ENCODE data around the gene GNAS.

Gene GNAS

DNA sequence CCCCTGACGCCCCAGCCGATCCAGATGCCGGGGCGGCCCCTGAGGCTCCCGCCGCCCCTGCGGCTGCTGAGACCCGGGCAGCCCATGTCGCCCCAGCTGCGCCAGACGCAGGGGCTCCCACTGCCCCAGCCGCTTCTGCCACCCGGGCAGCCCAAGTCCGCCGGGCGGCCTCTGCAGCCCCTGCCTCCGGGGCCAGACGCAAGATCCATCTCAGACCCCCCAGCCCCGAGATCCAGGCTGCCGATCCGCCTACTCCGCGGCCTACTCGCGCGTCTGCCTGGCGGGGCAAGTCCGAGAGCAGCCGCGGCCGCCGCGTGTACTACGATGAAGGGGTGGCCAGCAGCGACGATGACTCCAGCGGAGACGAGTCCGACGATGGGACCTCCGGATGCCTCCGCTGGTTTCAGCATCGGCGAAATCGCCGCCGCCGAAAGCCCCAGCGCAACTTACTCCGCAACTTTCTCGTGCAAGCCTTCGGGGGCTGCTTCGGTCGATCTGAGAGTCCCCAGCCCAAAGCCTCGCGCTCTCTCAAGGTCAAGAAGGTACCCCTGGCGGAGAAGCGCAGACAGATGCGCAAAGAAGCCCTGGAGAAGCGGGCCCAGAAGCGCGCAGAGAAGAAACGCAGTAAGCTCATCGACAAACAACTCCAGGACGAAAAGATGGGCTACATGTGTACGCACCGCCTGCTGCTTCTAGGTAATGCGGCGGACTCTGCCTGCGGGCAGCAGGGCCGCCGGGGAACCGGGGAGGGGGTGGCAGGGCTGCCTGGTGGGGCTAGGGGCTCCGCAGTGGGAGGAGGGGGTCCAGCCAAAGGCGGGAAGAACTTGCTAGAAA lies 2.3 kb downstream of the GNAS start:
- DNase-seq = no peak

GRCh38 chr20:58855506-58856389 lies 3.2 kb downstream of the GNAS start:
- no peak for DNase-seq

GRCh38 chr20:58863044-58863790 lies 10.7 kb downstream of the GNAS start:
- no peak for DNase-seq

- DNase-seq = no peak
Observed at GRCh38 chr20:58864346-58864745, 11.8 kb downstream of the GNAS start.

DNA sequence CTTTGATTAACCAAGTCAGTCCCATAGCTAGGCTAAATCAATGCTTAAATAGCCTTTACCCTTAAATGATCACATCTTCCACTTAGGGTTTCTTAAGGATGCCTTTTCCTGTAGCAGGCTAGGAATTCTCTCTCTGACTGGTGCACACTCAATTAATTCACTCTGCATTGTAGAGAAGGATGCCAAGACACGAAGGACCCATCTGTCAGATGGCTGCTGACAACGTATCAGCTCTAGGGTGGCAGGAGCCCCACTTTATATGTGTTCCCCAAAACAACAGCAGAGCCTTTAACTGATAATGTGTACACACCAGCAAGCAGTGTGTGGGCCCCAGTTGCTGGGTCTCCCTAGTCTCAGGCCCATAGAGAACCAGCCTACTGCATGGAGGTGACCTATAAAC lies 13.3 kb downstream of the GNAS start:
- DNase-seq = no peak

DNA sequence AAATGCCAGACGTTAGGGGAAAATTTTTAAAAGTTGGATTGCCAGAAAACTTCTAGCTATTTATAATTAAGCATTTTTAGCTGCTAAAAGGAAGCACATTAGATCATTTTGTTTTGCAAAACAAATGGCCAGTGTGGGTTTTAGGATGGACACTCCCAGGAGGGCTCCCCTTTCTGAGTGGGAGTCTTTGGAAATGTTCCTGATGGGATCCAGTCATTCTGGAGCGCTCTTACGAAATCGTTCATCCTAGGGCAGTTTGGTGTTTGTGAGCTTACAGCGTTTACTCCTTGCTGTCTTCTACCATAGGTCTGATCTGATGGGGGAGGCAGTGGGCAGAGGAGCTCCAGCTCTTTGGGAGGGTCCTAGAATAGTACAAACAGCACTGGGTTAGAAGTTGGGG lies 14.7 kb downstream of the GNAS start:
- no peak for DNase-seq

DNA sequence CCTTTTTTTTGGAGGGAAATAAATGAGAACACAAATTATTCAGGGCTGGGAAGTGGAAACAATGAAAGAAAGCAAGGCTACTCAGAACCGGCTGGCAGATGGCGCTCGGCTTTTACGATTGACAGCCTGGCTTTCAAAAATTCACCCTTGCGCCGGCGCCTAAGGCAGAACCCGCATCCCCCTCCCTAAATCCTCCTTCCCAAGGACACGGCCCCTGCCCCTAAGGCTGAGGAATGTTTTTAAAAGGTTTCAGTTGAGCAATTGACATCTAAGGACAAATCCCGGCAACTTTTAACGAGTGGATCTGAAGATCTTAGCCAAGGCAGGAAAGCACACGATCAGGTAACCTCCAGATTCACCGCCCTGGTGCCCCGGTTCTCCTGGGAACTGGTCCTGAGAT lies 16.3 kb downstream of the GNAS start:
- DNase-seq = no peak

- no peak for DNase-seq
Observed at GRCh38 chr20:58869662-58870227, 17.2 kb downstream of the GNAS start.

DNA sequence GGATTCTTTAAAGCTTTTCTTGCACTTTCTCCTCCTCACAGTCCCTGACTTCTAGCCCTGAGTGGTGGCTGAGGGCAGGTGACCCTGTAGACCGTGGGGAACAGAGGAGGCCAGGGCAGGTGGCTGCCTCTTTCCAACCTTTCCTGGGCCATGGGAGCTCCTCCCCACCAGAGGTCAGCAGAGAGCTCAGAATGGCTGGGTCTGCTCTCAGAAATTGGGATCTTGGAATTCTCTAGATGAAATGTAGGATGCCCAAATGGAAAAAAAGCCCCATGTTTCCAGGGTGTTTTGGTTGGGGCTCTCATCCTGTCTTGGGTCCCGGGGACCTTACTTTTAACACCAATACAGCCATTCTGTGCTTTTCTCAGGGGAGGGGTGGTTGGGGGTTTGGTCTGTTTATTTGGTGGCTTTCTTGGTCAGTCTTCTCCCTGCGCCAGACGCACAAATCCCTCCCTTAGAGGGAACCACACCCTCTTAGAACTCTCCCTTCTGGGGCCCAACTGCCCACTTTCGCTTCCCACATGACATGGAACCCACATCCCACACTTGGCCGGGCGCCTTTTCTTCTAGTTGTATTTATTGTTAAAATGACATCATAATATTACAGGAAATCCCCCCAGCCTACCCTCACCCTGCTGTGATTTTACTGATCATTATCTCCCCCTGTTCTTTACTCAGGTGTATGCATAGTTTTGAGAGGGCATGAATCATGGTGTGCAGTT lies 17.9 kb downstream of the GNAS start:
- DNase-seq = peak; percentile 55

- no peak for DNase-seq
Observed at GRCh38 chr20:58871533-58872102, 19.1 kb downstream of the GNAS start.

DNA sequence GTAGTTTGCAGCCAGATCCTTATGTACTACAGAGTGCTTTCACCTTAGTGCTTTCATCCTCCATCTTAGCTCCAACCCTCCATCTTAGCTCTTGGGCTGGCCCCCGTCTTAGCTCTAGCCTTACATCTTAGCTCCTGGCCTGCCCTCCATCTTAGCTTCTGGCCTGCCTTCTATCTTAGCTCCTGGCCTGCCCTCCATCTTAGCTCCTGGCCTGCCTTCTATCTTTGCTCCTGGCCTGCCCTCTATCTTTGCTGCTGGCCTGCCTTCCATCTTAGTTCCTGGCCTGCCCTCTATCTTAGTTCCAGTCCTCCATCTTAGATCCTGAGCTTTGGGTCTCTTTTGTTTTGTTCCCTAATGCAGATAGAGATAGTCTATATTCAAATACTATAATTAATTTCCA lies 22.0 kb downstream of the GNAS start:
- no peak for DNase-seq

- DNase-seq = no peak
Observed at GRCh38 chr20:58875111-58875510, 22.6 kb downstream of the GNAS start.

- DNase-seq = no peak
Observed at GRCh38 chr20:58875541-58876134, 23.1 kb downstream of the GNAS start.

DNA sequence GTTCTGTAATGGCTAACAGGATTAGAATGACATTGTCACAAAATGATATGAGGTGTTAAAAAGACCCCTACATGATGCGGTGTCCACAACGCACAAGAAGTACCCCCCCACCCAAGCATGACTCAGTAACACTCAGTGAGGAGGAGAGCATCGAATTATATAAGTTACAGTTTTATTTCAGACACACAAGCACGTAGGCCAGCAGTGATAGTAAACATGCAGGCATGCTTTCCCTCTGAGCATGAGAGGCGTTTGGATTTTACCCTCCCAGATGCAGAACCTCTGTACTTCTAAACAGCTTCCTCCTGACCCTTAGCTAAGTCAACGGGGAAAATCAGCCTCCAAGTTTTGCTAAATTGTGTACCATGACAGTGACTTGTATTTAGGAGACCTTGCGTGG lies 23.9 kb downstream of the GNAS start:
- no peak for DNase-seq

DNA sequence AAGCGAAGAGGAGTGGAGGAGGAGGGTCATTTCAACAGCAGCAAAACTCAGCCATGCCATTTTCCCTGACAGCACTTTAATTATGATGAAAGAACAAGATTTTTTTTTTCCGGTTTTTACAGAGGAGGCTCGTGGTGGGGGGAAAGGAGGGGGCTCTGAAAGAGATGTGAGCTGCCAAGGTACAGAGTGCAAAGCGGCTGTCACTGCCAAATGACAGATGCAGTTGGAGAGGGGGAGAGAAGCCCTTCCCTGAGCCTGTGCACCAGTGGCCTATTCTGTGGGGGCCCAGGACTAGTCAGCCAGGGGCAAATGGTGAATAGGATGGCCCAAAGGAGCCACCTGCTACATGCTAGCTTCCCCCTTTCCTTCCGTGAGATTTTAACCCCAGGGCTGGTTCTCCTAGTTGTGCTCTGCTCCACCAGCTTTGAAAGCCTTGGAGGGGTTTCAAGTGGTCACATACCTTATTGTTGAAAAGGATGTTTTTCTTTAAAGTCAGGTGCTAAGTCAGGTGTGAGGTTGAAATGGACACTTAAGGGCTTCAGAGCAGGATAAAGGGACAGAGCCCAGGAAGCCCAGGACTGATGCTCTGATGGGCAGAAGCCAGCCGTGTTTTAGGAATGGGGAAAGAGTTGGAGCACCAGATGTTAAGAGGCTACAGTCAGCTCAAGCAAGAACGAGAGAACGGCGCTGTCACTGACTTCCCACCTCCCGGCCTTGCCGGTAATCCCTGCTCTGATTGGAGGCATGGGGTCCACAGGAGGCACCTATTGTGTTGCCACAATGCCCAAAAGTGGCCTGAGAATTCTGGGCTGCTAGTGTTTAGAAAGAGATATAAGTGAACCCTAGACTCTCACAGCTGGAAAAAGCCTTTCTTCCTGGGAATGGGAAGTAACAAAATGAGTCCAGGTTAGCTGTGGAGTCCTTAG lies 24.8 kb downstream of the GNAS start:
- no peak for DNase-seq

DNA sequence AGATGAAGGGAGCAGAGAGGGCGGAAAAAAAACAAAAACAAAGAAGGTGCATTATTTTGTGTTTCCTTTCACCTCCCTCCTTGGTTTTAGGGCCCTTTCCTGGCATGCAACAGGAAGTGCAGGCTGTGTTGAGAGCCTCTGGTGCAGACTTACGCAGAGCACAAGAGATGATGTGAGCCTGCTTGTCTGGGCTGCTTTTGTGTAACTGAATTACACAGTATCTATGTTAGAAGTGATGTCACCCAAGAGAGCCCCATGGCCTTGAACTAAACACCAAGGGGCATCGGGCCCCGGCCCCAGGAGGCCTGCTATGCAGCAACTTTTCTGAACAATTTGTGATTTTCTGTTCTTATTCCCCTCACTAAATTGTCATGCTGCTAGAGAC lies 25.5 kb downstream of the GNAS start:
- DNase-seq = no peak

DNA sequence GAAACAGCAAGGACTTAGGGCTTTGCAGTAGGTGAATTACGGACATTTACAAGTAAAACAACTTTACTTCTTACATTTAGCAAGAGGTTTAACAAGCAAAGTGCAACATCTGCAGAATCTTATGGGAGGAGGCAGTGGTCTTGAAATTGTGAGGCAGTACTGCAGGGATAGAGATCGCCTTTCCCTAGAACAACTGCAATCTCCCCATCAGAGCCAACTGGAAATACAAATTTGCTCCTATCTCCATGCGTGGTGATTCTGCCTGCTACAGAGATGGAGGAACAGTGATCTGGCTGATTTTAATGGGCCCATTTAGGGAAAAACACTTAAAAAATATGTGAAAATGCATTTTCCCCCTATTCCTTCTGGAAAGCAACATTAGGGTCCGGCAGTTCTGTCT lies 25.9 kb downstream of the GNAS start:
- DNase-seq = no peak

- no peak for DNase-seq
Observed at GRCh38 chr20:58880441-58880840, 27.9 kb downstream of the GNAS start.

GRCh38 chr20:58880994-58881752 lies 28.7 kb downstream of the GNAS start:
- no peak for DNase-seq

DNA sequence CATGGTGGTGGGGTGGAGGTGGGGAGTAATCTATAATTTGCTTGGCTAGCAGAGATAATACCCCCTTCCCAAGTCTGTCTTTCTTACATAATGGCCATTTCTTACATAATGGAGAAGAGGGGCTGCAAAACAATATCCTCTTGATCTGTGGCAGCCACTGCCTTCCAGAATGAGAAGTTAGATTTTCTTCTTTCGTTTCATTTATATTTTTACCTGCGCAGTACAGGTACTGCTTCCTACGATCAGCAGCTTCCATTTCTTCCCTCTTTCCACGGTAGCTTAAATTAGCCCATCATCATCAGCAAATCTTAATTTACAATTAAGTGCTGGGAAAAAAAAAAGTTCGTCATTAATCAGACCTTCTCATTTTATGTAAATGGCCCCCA lies 30.2 kb downstream of the GNAS start:
- no peak for DNase-seq

Measured in activated naive CD4-positive, alpha-beta T cell treated with anti-CD3 and anti-CD28 coated beads, Interleukin-2, amount 50 U/mL, for 16 hours (primary cell).